H1 (cell line): ENCODE data around the gene DUSP23. TPM values are rescaled to one million over a fixed set of nuclear protein-coding genes. Genes with fewer than 3 reads are reported as not detected.

Experiments used
- CTCF ChIA-PET: fragments of 300-600 bp; sonication (Branson Sonifier 250); formaldehyde crosslinking; loops from one replicate; lab custom pipeline; 2021; ENCODE audit not compliant: partially characterized antibody; lab: Charles Lee
- POLR2A ChIA-PET: fragments of 300-600 bp; sonication (Branson Sonifier 250); formaldehyde crosslinking; loops from one replicate; lab custom pipeline; 2021; ENCODE audit warnings: inconsistent platforms; ENCODE audit not compliant: partially characterized antibody; lab: Charles Lee
- DNase-seq, 2 experiments: peaks; one replicate each; pipeline versions ENCODE4 v3.0.0 to v3.0.0-alpha.2; 2010 to 2022; ENCODE audit warnings: low spot score in 2 of 2, low read depth in 1 of 2, mixed read lengths in 1 of 2
- FAIRE-seq: peaks from 2 replicates; lab custom pipeline; 2011; peaks lifted over from hg19 to GRCh38; lab: Jason Lieb, UNC
- H2AFZ ChIP-seq: 2 replicates; pipeline ENCODE4 v1.8.1; 2012; ENCODE audit warnings: low read length, inconsistent platforms
- H2AK5ac ChIP-seq: 2 replicates; pipeline ENCODE4 v1.6.1; 2013; ENCODE audit warnings: low read depth, low read length
- H2BK120ac ChIP-seq: replicated peaks from 2 replicates; pipeline ENCODE3; 2013; ENCODE audit warnings: low read depth, low read length, inconsistent platforms
- H2BK12ac ChIP-seq: 2 replicates; pipeline ENCODE4 v1.6.1; 2013; ENCODE audit warnings: low read depth, low read length
- H2BK15ac ChIP-seq: 2 replicates; pipeline ENCODE4 v1.6.1; 2013; ENCODE audit warnings: low read length
- H2BK20ac ChIP-seq: 2 replicates; pipeline ENCODE4 v1.6.1; 2013; ENCODE audit warnings: low read length
- H2BK5ac ChIP-seq: 2 replicates; pipeline ENCODE4 v1.6.1; 2013; ENCODE audit warnings: low read depth, low read length
- H3K14ac ChIP-seq: 2 replicates; pipeline ENCODE4 v1.6.1; 2013; ENCODE audit warnings: inconsistent platforms; ENCODE audit not compliant: insufficient read length
- H3K18ac ChIP-seq: 2 replicates; pipeline ENCODE4 v1.6.1; 2013; ENCODE audit warnings: low read length; ENCODE audit errors: extremely low read depth
- H3K23ac ChIP-seq: 2 replicates; pipeline ENCODE4 v1.6.1; 2013; ENCODE audit warnings: inconsistent platforms; ENCODE audit not compliant: insufficient read length
- H3K23me2 ChIP-seq: 2 replicates; pipeline ENCODE4 v1.6.1; 2013; ENCODE audit warnings: low read depth, low read length
- H3K27ac ChIP-seq: 2 replicates; pipeline ENCODE4 v1.6.1; 2011; ENCODE audit warnings: low read depth, low read length, inconsistent platforms
- H3K27me3 ChIP-seq, 4 experiments: replicated peaks in 1 of 4; 1 replicate in 1 of 4; 2 replicates in 3 of 4; pipeline versions ENCODE4 v1.6.1 to v1.8.1; 2011 to 2013; ENCODE audit warnings: low read length in 3 of 4, mild to moderate bottlenecking in 3 of 4, inconsistent platforms in 2 of 4, mixed read lengths in 2 of 4, moderate library complexity in 1 of 4; ENCODE audit not compliant: control insufficient read depth in 3 of 4, insufficient read depth in 3 of 4; ENCODE audit errors: extremely low read depth in 1 of 4
- H3K36me3 ChIP-seq, 4 experiments: 2 replicates each; pipeline versions ENCODE4 v1.6.1 to v1.8.1; 2011 to 2013; ENCODE audit warnings: mild to moderate bottlenecking in 4 of 4, low read length in 3 of 4, moderate library complexity in 2 of 4, control low read depth in 1 of 4, inconsistent platforms in 1 of 4; ENCODE audit not compliant: insufficient read depth in 4 of 4, control insufficient read depth in 2 of 4
- H3K4ac ChIP-seq: replicated peaks from 2 replicates; pipeline ENCODE3; 2013; ENCODE audit warnings: low read length, low read depth, mixed read lengths, inconsistent platforms; ENCODE audit not compliant: insufficient read length
- H3K4me1 ChIP-seq, 4 experiments: replicated peaks in 1 of 4; 1 replicate in 1 of 4; 2 replicates in 3 of 4; pipeline versions ENCODE4 v1.6.1 to v1.8.1; 2011 to 2013; ENCODE audit warnings: low read length in 3 of 4, inconsistent platforms in 2 of 4, mixed read lengths in 1 of 4; ENCODE audit not compliant: insufficient read depth in 4 of 4, control insufficient read depth in 3 of 4
- H3K4me2 ChIP-seq, 2 experiments: 2 replicates each; pipeline versions ENCODE4 v1.6.1 to v1.8.1; 2011 to 2013; ENCODE audit warnings: low read depth in 2 of 2, low read length in 2 of 2, control low read depth in 1 of 2, inconsistent platforms in 1 of 2, mild to moderate bottlenecking in 1 of 2; ENCODE audit not compliant: insufficient read depth in 1 of 2
- H3K4me3 ChIP-seq, 4 experiments: fragments of 200-600, 300-600 bp in 1 of 4; sonication (generic), shearing (Covaris generic), sonication (Bioruptor Twin) in 1 of 4; 2 replicates each; pipeline versions ENCODE4 v1.5.1 to v1.8.1; 2011 to 2016; ENCODE audit warnings: low read length in 4 of 4, low read depth in 3 of 4, control low read depth in 2 of 4, inconsistent platforms in 2 of 4, mild to moderate bottlenecking in 2 of 4, mixed read lengths in 1 of 4, moderate library complexity in 1 of 4; ENCODE audit not compliant: insufficient read depth in 2 of 4; ENCODE audit errors: extremely low read depth in 1 of 4
- H3K56ac ChIP-seq: replicated peaks from 2 replicates; pipeline ENCODE3; 2013; ENCODE audit warnings: low read depth, mild to moderate bottlenecking, mixed read lengths, low read length, inconsistent platforms; ENCODE audit not compliant: insufficient read length
- H3K79me1 ChIP-seq: 2 replicates; pipeline ENCODE4 v1.6.1; 2013; ENCODE audit warnings: low read depth, low read length, control low read depth
- H3K79me2 ChIP-seq, 2 experiments: 2 replicates each; pipeline versions ENCODE4 v1.6.1 to v1.8.1; 2012 to 2013; ENCODE audit warnings: low read length in 2 of 2, mild to moderate bottlenecking in 2 of 2, inconsistent platforms in 1 of 2; ENCODE audit not compliant: insufficient read depth in 2 of 2, control insufficient read depth in 1 of 2
- H3K9ac ChIP-seq, 4 experiments: replicated peaks in 1 of 4; 1 replicate in 1 of 4; 2 replicates in 3 of 4; pipeline versions ENCODE4 v1.6.1 to v1.8.1; 2011 to 2013; ENCODE audit warnings: low read depth in 3 of 4, low read length in 3 of 4, control low read depth in 2 of 4, mild to moderate bottlenecking in 2 of 4, moderate library complexity in 2 of 4, inconsistent platforms in 1 of 4; ENCODE audit errors: extremely low read depth in 1 of 4
- H3K9me3 ChIP-seq, 2 experiments: 2 replicates each; pipeline versions ENCODE4 v1.6.1 to v1.8.1; 2012 to 2013; ENCODE audit warnings: mild to moderate bottlenecking in 2 of 2, moderate library complexity in 2 of 2, control low read depth in 1 of 2, inconsistent platforms in 1 of 2, low read depth in 1 of 2, low read length in 1 of 2, mixed read lengths in 1 of 2; ENCODE audit not compliant: insufficient read depth in 2 of 2
- H4K20me1 ChIP-seq, 2 experiments: replicated peaks in 1 of 2; 2 replicates each; pipeline versions ENCODE3 to v1.8.1; 2011 to 2013; ENCODE audit warnings: inconsistent platforms in 2 of 2, low read length in 2 of 2, mild to moderate bottlenecking in 1 of 2; ENCODE audit not compliant: insufficient read depth in 2 of 2, control insufficient read depth in 1 of 2
- H4K5ac ChIP-seq: 2 replicates; pipeline ENCODE4 v1.6.1; 2013; ENCODE audit warnings: low read length, low read depth, mixed read lengths, inconsistent platforms; ENCODE audit not compliant: insufficient read length
- H4K8ac ChIP-seq: 2 replicates; pipeline ENCODE4 v1.8.0; 2013; ENCODE audit warnings: mild to moderate bottlenecking, moderate library complexity, low read length, inconsistent platforms; ENCODE audit not compliant: insufficient read depth; ENCODE audit errors: extremely low read depth
- H4K91ac ChIP-seq: replicated peaks from 2 replicates; pipeline ENCODE3; 2013; ENCODE audit warnings: low read length, mixed read lengths, inconsistent platforms; ENCODE audit not compliant: insufficient read length
- SIN3A ChIP-seq, 2 experiments: IDR thresholded peaks in 1 of 2; conservative IDR thresholded peaks in 1 of 2; 2 replicates each; pipeline ENCODE4 v1.6.1; 2011 to 2012; ENCODE audit warnings: low read length in 2 of 2, improper control_type of control experiment in 1 of 2, low read depth in 1 of 2, mild to moderate bottlenecking in 1 of 2
- WGBS, 2 experiments: shearing (Covaris generic) in 1 of 2; methylation state at CpG; one replicate each; pipeline versions ENCODE4 v1.1.6 to v1.1.7; 2013 to 2015; ENCODE audit warnings: low lambda C conversion rate in 2 of 2, mixed read lengths in 2 of 2, inconsistent platforms in 1 of 2, low coverage in 1 of 2, missing lambda C conversion rate in 1 of 2; ENCODE audit not compliant: insufficient replicate concordance in 2 of 2, insufficient coverage in 1 of 2, insufficient read length in 1 of 2; ENCODE audit errors: extremely low coverage in 1 of 2, missing lambda C conversion rate in 1 of 2; 5-methylcytosine and 5-hydroxymethylcytosine counted together
- polyA plus RNA-seq, 7 experiments: library from polyadenylated mRNA; depleted of rRNA in 3 of 7; stranded (reverse) in 5 of 7; unstranded in 2 of 7; fragments of >200 nt in 5 of 7; fragments of 200-250 nt in 2 of 7; gene quantifications; 1 replicate in 5 of 7; 2 replicates in 1 of 7; 4 replicates in 1 of 7; pipeline versions ENCODE4 v1.2.1 to v1.2.3, GENCODE V29; 2011 to 2013; ENCODE audit warnings: missing spikeins in 2 of 7, mixed read lengths in 2 of 7
- total RNA-seq: library from RNA; stranded (reverse); fragmentation: NEBNext Ultra II Directional; extraction: Animal tissue kit (Norgen Biotek cat#: 25700); gene quantifications from 2 replicates; pipeline ENCODE4 v1.2.1, GENCODE V29; 2021

Gene DUSP23
- total and polyA plus RNA-seq, 2 of the 8 experiments (the other 6 are each of a cell fraction or from before 2014, with no cell fraction given): 45.8 to 80.1 TPM

GRCh38 chr1:159774465-159774864 lies 6.3 kb upstream of the DUSP23 start:
- Histone ChIP-seq H3K56ac (no peak overlapping the region), H4K20me1 (no peaks in the 10 kb centered on the region), H3K79me1 (no peaks in the 10 kb centered on the region), H3K9me3 (no peaks in the 10 kb centered on the region), H3K4me1 (no peaks in the 10 kb centered on the region), H3K4ac (no peak overlapping the region), H4K91ac (no peak overlapping the region), H2AFZ (no peak overlapping the region), H2BK120ac (no peak overlapping the region), H3K4me3 (no peak overlapping the region), H3K9ac (no peak overlapping the region), H2BK20ac (no peak overlapping the region), H3K4me2 (no peak overlapping the region), H2BK5ac (no peak overlapping the region), H3K18ac (no peak overlapping the region), H3K79me2 (no peaks in the 10 kb centered on the region), H3K14ac (no peak overlapping the region), H3K27me3 (no peaks in the 10 kb centered on the region; a peak in 1 of 7 replicates), H2BK15ac (no peak overlapping the region), H3K36me3 (no peaks in the 10 kb centered on the region), H2AK5ac (no peak overlapping the region), H3K27ac (no peak overlapping the region), H2BK12ac (no peak overlapping the region), H4K8ac (no peak overlapping the region), H3K23me2 (no peaks in the 10 kb centered on the region), H3K23ac (no peak overlapping the region), H4K5ac (no peak overlapping the region)
- CTCF ChIA-PET: no interaction called here
- DNase-seq (no peak), FAIRE-seq (no peak)
- POLR2A ChIA-PET: no interaction called here
- WGBS, 2 experiments: 80% methylated on average over 2 of the region's 2 CpGs; no CpG with 5 or more reads in 1 of the 2 experiments
- TF ChIP-seq SIN3A (conservative IDR thresholded peaks at IDR 0.05 in 1 of 2, IDR thresholded peaks at IDR 0.05 in 1 of 2; ENCODE audit: low read depth in 1 of 2, low read length in 2 of 2): no peak
